ENCODE results near the gene PKHD1.

PKHD1 gene

DNA sequence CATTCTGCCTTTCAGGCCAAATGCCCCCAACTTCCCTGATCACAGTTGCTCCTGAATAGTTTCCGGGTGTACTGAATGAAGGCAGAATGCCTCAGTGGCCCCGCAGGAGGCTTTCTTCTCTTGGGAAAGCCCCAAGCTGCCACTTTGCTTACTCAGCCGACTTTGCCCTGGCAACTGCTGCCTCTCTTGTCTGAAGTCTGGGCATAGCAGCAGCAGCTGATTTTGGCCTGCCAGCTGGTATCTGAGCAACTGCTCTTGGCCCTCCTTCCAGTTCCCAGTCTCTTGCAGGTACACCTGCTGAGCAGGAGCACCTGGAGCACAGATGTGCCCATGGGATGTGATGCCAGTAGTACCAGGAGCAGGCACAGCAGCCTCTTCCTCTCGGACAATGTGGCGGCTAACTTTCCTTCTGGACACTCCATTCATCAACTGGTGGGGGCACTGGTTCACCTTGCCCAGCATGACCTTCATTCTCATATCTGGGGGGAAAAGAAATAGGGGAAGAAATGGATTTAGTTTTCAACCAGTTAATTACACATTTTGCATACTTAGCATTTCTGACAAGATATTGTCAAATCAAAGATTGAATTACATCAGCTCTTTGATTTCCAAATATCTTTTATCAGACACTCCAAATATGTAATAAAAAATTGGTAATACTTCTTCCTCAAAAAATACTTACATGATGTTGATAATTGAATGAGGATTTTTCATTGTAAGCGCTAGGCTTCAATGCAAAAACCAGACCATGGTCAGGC, 468.2 kb downstream of the PKHD1 start:
- no peak for DNase-seq
- TF ChIP-seq GATA1 (IDR thresholded peaks at IDR 0.05; ENCODE audit: low read depth, low read length) (no peak), POLR2A (IDR thresholded peaks at IDR 0.05; ENCODE audit: low read length) (no peak)

DNA sequence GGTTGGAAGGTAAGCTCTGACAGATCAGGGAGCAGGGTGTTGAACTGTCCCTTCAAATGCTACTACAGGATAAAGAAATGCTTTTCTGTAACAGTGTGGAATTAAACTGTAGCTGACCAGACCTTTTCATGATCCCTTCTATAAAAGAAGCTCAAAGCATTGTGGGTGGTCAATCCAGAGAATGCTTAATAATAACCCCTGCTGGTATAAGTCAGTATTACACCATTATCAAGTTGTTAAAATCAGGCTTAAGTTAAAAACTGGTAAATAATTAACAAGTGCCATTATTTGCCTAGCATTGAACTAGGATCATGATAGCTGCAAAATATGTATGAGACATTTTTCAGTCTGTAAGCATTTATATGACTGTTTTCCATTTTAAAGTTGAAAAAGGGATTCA, 468.9 kb downstream of the PKHD1 start:
- TF ChIP-seq GATA1 (IDR thresholded peaks at IDR 0.05; ENCODE audit: low read depth, low read length) (no peak), POLR2A (IDR thresholded peaks at IDR 0.05; ENCODE audit: low read length) (no peak)
- peak; percentile 1 to 12 for DNase-seq

DNA sequence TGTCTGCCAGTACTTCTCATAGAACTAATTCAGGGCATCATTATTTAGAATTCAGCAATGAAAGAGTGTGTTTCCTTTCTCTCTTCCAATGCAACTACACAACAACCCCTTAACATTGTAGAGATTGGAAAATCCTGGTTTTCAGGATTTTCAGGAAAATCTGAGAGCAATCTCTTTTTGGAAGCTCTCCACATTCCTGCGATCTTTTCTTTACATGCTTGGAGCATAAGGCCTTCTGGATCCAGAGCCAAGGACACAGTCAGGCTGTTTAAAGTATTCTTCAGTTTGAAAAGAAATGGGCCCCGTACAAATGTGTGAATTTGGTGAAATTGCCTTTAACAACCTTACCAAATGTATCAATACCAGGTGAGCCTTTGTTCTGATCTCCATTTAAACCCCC, 469.7 kb downstream of the PKHD1 start:
- DNase-seq = no peak
- TF ChIP-seq GATA1 (IDR thresholded peaks at IDR 0.05; ENCODE audit: low read depth, low read length) (no peak), POLR2A (IDR thresholded peaks at IDR 0.05; ENCODE audit: low read length) (no peak)

DNA sequence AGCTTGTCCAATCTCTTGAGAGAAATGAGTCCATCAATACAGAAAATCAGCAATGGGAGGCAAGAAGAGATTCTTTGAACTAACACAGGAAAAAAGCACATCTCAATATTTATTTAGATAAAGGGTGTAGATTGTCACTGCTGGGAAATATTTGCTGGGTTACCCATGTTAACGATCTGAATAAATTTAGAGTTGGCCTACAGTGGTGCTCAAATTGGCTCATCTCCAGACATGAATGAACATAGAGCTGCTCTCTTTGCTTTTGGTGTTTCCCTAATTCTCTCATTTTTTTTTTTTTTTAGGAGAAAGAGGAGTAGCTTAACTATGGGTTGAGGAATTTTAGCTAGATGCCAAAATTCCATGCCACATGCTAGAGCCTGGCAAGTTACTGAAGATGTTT, 471.2 kb downstream of the PKHD1 start:
- TF ChIP-seq POLR2A (IDR thresholded peaks at IDR 0.05; ENCODE audit: low read length) = no peak
- no peak for TF ChIP-seq GATA1 (IDR thresholded peaks at IDR 0.05; ENCODE audit: low read depth, low read length)
- DNase-seq = no peak

DNA sequence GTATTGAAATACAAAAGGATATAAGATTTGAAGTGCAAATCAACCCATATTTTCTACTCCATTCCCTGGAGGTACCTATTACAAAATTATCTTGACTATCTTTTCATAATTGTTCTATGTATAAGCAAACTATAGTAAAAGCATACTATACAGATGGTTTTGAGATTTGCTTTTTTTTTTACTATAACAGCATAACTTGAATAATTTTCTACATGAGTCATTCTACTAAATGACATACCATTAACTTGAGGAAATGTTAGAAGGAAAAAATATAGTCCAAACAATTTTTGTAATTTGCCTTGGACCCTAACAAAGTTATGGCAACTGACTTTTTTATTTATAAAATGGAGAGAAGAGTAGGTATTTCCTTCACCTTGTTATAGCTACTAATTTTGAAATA, 472.7 kb downstream of the PKHD1 start:
- DNase-seq = no peak
- TF ChIP-seq GATA1 (IDR thresholded peaks at IDR 0.05; ENCODE audit: low read depth, low read length) (no peak), POLR2A (IDR thresholded peaks at IDR 0.05; ENCODE audit: low read length) (no peak)

DNA sequence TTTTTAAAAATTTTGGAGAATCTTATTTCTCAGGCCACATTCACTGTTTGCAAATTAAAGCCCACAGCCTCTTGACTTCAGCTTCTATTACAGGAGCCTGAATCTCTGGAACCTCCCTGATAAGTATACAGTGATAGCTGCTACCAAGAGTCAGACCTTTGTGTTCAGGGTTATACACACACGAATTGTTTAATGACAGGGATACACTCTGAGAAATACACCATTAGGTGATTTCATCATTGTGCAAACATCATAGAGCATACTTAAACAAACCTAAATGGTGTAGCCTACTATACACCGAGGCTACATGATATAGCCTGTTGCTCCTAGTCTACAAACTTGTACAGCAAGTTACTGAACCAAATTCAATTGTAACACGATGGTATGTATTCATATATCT, 473.9 kb downstream of the PKHD1 start:
- no peak for TF ChIP-seq GATA1 (IDR thresholded peaks at IDR 0.05; ENCODE audit: low read depth, low read length)
- TF ChIP-seq POLR2A (IDR thresholded peaks at IDR 0.05; ENCODE audit: low read length) = no peak
- DNase-seq = no peak

DNA sequence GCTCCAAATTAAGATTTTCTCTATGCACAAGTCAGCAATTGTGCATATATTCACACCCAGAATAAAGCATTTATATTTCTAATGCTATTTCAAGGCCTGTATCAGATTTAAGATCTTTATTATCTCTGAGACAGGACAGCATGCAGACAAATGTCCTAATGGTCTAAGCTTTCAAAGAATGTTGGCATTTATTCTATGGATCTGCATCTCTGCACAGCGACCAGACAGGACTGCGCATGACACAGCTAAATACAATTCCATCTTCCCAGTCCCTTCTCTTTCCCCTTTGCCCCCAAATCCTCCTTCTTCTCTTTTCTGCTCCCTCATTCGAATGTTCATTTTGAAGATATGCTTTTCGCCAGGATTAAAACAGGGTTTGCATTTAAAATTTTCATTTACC, 478.5 kb downstream of the PKHD1 start:
- no peak for DNase-seq
- TF ChIP-seq GATA1 (IDR thresholded peaks at IDR 0.05; ENCODE audit: low read depth, low read length) (no peak), POLR2A (IDR thresholded peaks at IDR 0.05; ENCODE audit: low read length) (no peak)

DNA sequence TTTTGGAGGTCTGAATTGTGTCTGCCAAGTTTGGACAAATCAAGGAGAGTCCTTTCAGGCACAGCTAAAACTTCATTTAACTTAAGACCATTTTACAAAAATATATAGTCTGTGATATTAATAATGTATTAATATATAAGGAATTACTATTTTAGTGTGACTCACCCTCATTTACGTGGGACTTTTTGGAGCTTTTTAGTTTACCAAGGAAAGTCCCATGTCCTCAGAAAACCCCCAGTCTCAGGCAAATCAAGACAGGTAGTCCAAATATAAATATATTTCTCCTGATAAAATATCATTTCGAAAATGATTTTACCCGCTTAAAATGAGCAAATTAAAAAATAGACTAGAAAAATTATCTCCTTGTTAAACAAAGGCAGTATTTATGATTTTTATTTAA, 479.0 kb downstream of the PKHD1 start:
- TF ChIP-seq GATA1 (IDR thresholded peaks at IDR 0.05; ENCODE audit: low read depth, low read length) = no peak
- no peak for TF ChIP-seq POLR2A (IDR thresholded peaks at IDR 0.05; ENCODE audit: low read length)
- no peak for DNase-seq

DNA sequence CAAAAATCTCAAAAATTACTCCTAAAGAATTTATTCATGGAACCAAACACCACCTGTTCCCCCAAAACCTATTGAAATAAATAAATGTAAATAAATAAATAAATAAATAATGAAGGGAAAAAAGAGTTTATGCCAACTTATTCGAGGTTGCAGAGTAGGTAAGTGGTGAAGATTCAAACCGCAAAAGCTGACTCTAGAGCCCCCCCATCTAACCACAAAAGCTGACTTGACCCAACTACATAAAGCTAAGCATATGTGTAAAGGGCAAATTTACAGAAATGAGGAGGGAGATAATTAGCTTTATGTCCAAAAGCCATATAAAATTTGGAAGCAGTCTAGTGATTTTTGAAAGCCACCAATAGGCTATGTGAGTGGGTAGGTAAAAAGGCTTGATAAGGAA, 486.9 kb downstream of the PKHD1 start:
- no peak for TF ChIP-seq POLR2A (IDR thresholded peaks at IDR 0.05; ENCODE audit: low read length)
- TF ChIP-seq GATA1 (IDR thresholded peaks at IDR 0.05; ENCODE audit: low read depth, low read length) = no peak
- no peak for DNase-seq

DNA sequence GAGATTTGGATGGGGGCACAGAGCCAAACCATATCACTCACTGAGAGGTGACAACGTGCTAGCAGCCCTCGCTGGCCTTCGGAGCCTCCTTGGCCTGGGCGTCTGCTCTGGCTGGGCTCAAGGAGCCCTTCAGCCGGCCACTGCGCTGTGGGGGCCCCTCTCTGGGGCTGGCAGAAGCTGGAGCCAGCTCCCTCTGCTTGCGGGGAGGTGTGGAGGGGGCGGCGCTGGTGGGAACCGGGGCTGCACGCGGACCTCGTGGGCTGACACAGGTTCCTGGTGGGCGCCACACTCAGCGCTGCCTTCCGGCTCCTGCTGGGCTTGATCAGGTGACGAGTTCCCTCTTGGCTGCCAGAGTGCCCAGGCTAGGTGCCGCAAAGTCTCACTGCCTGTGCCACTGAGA, 489.2 kb downstream of the PKHD1 start:
- no peak for TF ChIP-seq POLR2A (IDR thresholded peaks at IDR 0.05; ENCODE audit: low read length)
- no peak for TF ChIP-seq GATA1 (IDR thresholded peaks at IDR 0.05; ENCODE audit: low read depth, low read length)
- DNase-seq = no peak

DNA sequence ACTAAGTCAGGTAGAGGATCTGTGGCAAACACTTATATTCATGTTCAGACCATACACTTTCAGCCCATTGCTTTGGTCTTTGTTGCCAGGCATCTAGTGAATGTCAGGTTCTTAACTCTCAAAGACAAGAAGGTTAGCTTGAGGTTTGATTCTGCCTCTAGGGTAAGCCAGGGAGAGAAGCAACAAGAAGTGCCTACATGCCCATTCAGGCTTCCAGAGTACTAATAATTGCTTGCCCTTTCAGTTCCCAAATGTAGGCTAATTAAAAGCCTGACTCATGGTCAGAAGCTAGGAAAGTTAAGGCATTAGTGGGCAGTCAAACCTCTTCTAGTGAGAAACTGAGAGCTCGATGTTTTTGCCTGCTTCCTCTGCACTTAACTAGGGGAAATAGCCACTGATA, 492.4 kb downstream of the PKHD1 start:
- no peak for DNase-seq
- TF ChIP-seq POLR2A (IDR thresholded peaks at IDR 0.05; ENCODE audit: low read length) (no peak), GATA1 (IDR thresholded peaks at IDR 0.05; ENCODE audit: low read depth, low read length) (no peak)

DNA sequence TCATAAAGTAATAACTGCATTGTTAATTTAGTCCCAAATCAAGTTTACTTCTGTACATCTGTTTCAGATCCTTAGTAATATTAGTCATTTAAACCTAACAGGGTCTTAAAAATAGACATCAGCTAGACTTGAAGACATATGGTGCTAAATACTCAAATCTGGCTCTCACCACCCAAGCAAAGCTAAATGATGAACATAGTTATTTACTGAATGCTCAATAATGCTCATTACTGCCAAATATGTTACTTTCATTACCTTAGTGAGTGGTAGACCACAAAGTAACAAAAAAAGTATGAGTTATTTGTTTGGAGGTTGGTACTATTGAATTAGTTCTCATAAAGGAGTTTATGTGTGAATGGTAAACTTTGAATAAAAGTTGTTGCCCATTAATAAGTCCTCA, 502.1 kb downstream of the PKHD1 start:
- no peak for TF ChIP-seq GATA1 (IDR thresholded peaks at IDR 0.05; ENCODE audit: low read depth, low read length)
- no peak for TF ChIP-seq POLR2A (IDR thresholded peaks at IDR 0.05; ENCODE audit: low read length)

DNA sequence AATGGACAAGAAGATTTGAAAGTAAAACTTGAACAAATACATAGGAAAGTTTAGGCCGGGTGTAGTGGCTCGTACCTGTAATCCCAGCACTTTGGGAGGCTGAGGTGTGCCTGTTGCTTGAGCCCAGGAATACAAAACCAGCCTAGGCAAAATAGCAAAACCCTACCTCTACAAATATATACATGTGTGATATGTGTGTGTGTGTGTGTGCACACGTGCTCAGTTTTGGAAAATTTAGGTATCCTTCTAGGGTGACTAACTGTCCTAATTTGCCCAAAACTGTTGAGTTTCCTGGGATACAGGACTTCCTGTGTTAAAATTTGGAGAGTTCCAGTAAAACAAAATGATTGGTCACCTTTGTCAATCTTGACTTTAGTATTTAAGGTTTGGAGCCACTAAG, 503.2 kb downstream of the PKHD1 start:
- TF ChIP-seq GATA1 (IDR thresholded peaks at IDR 0.05; ENCODE audit: low read depth, low read length) = no peak

More for the DNA sequence above, 502.1 kb downstream of the PKHD1 start:
- no peak for DNase-seq

DNA sequence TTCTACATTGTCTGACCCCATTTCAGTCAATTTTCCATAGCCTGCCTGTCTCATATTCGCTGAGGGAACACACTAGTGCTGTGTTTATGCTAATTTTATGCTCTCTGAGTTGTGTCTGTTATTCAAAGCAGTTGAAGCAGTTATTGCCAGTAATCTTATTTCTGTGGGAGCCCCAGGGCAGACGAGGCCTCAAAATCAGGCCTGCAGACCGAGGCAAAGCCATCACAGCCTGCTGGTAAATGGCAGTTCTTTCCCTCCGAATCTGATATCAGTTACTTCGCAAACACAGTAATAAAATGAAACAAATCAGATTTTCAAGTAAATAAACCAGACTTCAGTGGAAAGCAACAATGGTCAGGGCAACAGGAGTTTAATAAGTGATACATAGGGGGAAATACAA, 508.4 kb downstream of the PKHD1 start:
- no peak for DNase-seq
- TF ChIP-seq POLR2A (IDR thresholded peaks at IDR 0.05; ENCODE audit: low read length) (no peak), GATA1 (IDR thresholded peaks at IDR 0.05; ENCODE audit: low read depth, low read length) (no peak)

More for the DNA sequence above, 503.2 kb downstream of the PKHD1 start:
- no peak for DNase-seq

DNA sequence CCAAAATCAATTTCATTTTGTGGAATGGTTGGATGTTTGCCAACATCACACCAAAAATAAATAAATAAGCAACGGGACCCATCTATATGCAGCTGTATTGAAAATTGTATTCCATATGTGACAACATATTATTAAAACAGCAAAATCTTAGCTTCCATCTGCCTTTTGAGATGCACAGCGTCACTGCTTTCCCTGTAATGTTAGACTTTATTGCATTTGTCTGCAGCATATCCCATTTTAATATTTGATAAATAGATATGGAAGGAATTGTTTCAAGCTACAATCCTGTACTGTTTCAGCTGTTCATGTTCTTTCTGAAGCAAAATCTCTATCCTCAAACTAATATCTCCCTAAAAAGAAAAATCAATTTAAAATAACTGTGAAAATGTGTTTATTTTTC, 509.1 kb downstream of the PKHD1 start:
- TF ChIP-seq POLR2A (IDR thresholded peaks at IDR 0.05; ENCODE audit: low read length) = no peak
- no peak for TF ChIP-seq GATA1 (IDR thresholded peaks at IDR 0.05; ENCODE audit: low read depth, low read length)
- no peak for DNase-seq
